ENCODE measurements around the gene OR51A2. TPM values are rescaled to one million over a fixed set of nuclear protein-coding genes. Genes with fewer than 3 reads are reported as not detected.

The OR51A2 gene
- total and polyA plus RNA-seq, 9 of the 15 experiments (the other 6 are each of a cell fraction or from before 2014, with no cell fraction given) = not detected

- TF ChIP-seq ETS2 (tag; IDR thresholded peaks at IDR 0.05; ENCODE audit: borderline replicate concordance, poor library complexity, severe bottlenecking) = no peak
- TF ChIP-seq ZNF316 (IDR thresholded peaks at IDR 0.05) = peak; percentile 76
- TF ChIP-seq RAD21 (CRISPR knock-in tag; conservative IDR thresholded peaks at IDR 0.05 in 1 of 2, IDR thresholded peaks at IDR 0.05 in 1 of 2) = no peak
- peak; percentile 47 for TF ChIP-seq MAFF (IDR thresholded peaks at IDR 0.05; ENCODE audit: low read length)
- TF ChIP-seq HMGXB4 (CRISPR knock-in tag; IDR thresholded peaks at IDR 0.05) = no peak
- TF ChIP-seq ZNF184 (CRISPR knock-in tag; IDR thresholded peaks at IDR 0.05) = no peak
- peak; percentile 63 for TF ChIP-seq NFE2 (IDR thresholded peaks at IDR 0.05; ENCODE audit: low read depth)
- no peak for TF ChIP-seq ZSCAN32 (CRISPR knock-in tag; IDR thresholded peaks at IDR 0.05)
- no peak for TF ChIP-seq DLX4 (CRISPR knock-in tag; IDR thresholded peaks at IDR 0.05)
- TF ChIP-seq ZC3H11A (IDR thresholded peaks at IDR 0.05; ENCODE audit: low read depth, low read length) = no peak
- TF ChIP-seq ARID1B (IDR thresholded peaks at IDR 0.05) = no peak
- no peak for TF ChIP-seq RUNX1 (IDR thresholded peaks at IDR 0.05; ENCODE audit: low read depth)
- TF ChIP-seq MAFK (IDR thresholded peaks at IDR 0.05; ENCODE audit: low read length) = peak; percentile 37; the same call in 1 of the 2 replicates
- TF ChIP-seq ZNF143 (CRISPR knock-in tag; IDR thresholded peaks at IDR 0.05) = no peak
- no peak for TF ChIP-seq SIN3B (IDR thresholded peaks at IDR 0.05; ENCODE audit: low read depth)
- TF ChIP-seq MECOM (CRISPR knock-in tag; IDR thresholded peaks at IDR 0.05) = no peak
- no peak for TF ChIP-seq KDM1A (IDR thresholded peaks at IDR 0.05)
- TF ChIP-seq OTX1 (CRISPR knock-in tag; IDR thresholded peaks at IDR 0.05) = no peak
- no peak for TF ChIP-seq ZC3H8 (IDR thresholded peaks at IDR 0.05)
- TF ChIP-seq PREB (CRISPR knock-in tag; IDR thresholded peaks at IDR 0.05) = no peak
- TF ChIP-seq ATF4 (CRISPR knock-in tag; IDR thresholded peaks at IDR 0.05) = no peak
- TF ChIP-seq ZBTB26 (CRISPR knock-in tag; IDR thresholded peaks at IDR 0.05) = no peak
- TF ChIP-seq CHD2 (IDR thresholded peaks at IDR 0.05; ENCODE audit: low read depth, low read length) = no peak
Observed at GRCh38 chr11:4922304-4922703, 33.2 kb downstream of the OR51A2 start (continued).
